ENCODE results near the gene NR3C1. TPM values are rescaled to one million over a fixed set of nuclear protein-coding genes. Genes with fewer than 3 reads are reported as not detected.
"Not testable (repeated sequence)": the region's sequence is repeated elsewhere in the genome, so short reads cannot be mapped to it uniquely, and the experiment has no call there.

Gene NR3C1
- polyA plus RNA-seq, 3 donors, result 38.5 to 39.6 (median 38.6) TPM

- no peak for DNase-seq (ENCODE audit: low read depth in 3 of 3, low spot score in 2 of 3)
Measured at GRCh38 chr5:143341807-143342570, 61.5 kb downstream of the NR3C1 start.

- DNase-seq (ENCODE audit: low read depth in 3 of 3, low spot score in 2 of 3), result no peak
Measured at GRCh38 chr5:143340891-143341685, 62.4 kb downstream of the NR3C1 start.

DNA sequence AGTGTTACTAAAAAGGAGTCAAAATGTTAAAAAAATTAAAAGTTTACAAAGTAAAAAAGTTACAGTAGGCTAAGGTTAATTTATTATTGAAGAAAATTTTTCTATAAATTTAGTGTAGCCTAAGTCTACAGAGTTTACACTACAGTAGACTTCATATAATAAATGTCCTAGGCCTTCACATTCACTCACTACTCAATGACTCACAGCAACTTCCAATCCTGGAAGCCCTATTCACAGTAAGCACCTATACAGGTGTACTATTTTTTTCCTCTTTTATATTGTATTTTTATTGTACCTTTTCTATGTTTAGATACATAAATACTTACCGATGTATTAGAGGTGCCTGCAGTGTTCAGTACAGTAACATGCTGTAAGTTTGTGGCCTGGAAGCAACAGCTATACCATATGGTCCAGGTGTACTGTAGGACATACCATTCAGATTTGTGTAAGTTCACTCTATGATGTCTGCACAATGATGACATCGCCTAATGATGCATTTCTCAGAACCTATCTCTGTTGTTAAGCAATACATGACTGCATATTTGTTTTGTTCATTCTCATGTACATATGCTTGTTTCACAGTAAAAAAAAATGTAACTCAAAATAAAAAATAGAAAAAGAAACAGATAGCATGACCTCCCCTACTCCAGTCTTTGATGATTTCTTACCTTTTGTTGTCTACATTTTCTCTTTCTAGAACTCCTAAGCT, 64.7 kb downstream of the NR3C1 start:
- no peak for DNase-seq (ENCODE audit: low read depth in 3 of 3, low spot score in 2 of 3)

- DNase-seq (ENCODE audit: low read depth in 3 of 3, low spot score in 2 of 3), result no peak
Measured at GRCh38 chr5:143337946-143338345, 65.5 kb downstream of the NR3C1 start.

DNA sequence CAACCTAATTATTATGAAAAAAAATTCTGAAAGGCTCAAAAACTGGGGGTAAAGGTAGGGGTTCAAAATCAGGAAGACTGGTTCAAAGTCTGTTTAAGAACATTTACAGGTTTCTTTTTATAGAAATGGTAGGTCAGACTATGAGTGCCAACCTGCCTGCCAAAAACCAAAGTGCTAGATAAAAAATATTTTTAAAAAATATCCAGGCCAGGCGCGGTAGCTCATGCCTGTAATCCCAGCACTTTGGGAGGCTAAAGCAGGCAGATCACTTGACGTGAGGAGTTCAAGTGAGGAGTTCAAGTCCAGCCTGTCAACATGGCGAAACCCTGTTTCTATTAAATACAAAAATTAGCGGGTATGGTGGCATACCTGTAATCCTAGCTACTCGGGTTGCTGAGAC, 67.0 kb downstream of the NR3C1 start:
- no peak for DNase-seq (ENCODE audit: low read depth in 3 of 3, low spot score in 2 of 3)

GRCh38 chr5:143334903-143335302, 68.6 kb downstream of the NR3C1 start:
- DNase-seq (ENCODE audit: low read depth in 3 of 3, low spot score in 2 of 3), result no peak

DNA sequence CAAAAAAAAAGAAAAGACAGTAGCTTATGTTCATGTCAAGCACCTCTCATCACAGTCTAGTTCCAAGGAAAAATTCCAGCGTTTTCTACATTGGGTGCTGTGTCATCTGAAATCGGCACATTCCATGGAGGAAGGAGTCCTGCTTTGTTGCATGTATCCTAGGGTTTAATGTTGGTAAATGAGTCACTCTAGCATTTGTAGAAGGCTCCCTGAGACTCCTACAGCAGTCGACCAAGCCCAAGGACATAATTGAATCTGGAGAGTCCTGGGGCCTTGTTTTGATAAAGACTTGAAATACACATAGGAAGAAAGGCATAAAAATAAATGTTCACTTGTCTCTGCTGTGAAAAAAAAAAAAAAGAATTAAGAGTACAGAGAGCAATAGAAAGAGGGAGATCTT, 69.1 kb downstream of the NR3C1 start:
- DNase-seq (ENCODE audit: low read depth in 3 of 3, low spot score in 2 of 3), result not testable (repeated sequence)

DNA sequence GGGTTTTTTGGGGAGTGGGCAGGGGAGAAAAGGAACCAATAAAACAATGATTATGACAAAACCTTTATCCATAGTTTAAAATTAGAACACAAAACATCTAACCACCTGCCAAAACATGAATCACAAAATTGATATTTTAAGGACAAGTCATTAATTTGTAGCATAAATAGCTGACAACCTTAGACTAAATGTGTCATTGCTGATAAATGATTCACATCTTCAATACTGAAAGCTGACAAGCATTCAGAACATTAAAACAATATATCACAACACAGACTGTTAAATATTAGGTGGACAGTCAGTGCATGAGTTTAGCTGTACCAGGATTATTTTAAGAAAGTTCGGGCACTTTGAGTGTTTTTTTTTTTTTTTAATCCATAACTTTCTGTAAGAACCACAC, 71.5 kb downstream of the NR3C1 start:
- DNase-seq (ENCODE audit: low read depth in 3 of 3, low spot score in 2 of 3), result no peak

GRCh38 chr5:143329843-143330242, 73.6 kb downstream of the NR3C1 start:
- no peak for DNase-seq (ENCODE audit: low read depth in 3 of 3, low spot score in 2 of 3)

GRCh38 chr5:143328589-143329220, 74.8 kb downstream of the NR3C1 start:
- DNase-seq (ENCODE audit: low read depth in 3 of 3, low spot score in 2 of 3), result no peak

DNA sequence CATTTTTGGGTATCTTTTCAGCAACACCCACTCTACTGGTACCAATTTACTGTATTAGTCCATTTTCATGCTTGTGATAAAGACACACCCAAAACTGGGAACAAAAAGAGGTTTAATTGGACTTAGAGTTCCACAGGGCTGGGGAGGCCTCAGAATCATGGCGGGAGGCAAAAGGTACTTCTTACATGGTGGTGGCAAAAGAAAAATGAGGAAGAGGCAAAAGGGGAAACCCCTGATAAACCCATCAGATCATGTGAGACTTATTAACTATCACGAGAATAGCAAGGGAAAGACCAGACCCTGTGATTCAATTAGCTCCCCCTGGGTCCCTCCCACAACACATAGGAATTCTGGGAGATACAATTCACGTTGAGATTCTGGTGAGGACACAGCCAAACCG, 78.4 kb downstream of the NR3C1 start:
- DNase-seq (ENCODE audit: low read depth in 3 of 3, low spot score in 2 of 3), result not testable (repeated sequence)

- DNase-seq (ENCODE audit: low read depth in 3 of 3, low spot score in 2 of 3), result not testable (repeated sequence)
Measured at GRCh38 chr5:143322931-143323630, 80.4 kb downstream of the NR3C1 start.

- DNase-seq (ENCODE audit: low read depth in 3 of 3, low spot score in 2 of 3), result no peak
Measured at GRCh38 chr5:143322176-143322575, 81.3 kb downstream of the NR3C1 start.

- no peak for DNase-seq (ENCODE audit: low read depth in 3 of 3, low spot score in 2 of 3)
Measured at GRCh38 chr5:143319437-143320227, 83.9 kb downstream of the NR3C1 start.

GRCh38 chr5:143318833-143319232, 84.7 kb downstream of the NR3C1 start:
- DNase-seq (ENCODE audit: low read depth in 3 of 3, low spot score in 2 of 3), result no peak

GRCh38 chr5:143318270-143318669, 85.2 kb downstream of the NR3C1 start:
- no peak for DNase-seq (ENCODE audit: low read depth in 3 of 3, low spot score in 2 of 3)

- no peak for DNase-seq (ENCODE audit: low read depth in 3 of 3, low spot score in 2 of 3)
Measured at GRCh38 chr5:143316844-143317631, 86.4 kb downstream of the NR3C1 start.

DNA sequence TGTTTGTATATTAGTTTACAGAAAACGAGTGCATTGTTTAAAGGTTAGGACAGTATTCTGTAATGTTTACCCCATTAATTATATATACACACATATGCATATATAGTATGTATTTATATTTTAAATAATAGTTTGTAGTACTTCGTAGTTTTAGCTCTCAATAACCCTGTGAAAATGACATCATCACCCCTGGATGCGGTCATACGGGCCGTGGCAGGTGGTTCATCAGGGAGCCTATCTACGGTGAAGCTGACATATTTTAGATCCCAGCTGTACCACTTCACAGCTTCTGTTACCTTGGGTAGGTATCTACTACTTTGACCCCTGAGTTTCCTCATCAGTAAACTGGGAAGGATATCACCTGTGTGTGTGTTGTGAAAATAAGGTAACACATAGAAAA, 87.1 kb downstream of the NR3C1 start:
- no peak for DNase-seq (ENCODE audit: low read depth in 3 of 3, low spot score in 2 of 3)

- no peak for DNase-seq (ENCODE audit: low read depth in 3 of 3, low spot score in 2 of 3)
Measured at GRCh38 chr5:143315929-143316328, 87.6 kb downstream of the NR3C1 start.
